Mucosa of gallbladder (tissue), 1 donor: Measurements from ENCODE around the gene ZNF140. TPM values are rescaled to one million over a fixed set of nuclear protein-coding genes. Genes with fewer than 3 reads are reported as not detected.

Experiments
- DNase-seq: peaks from one replicate; pipeline ENCODE4 v3.0.0-alpha.2; 2020; ENCODE audit warnings: low spot score
- total RNA-seq: library from RNA; stranded (reverse); gene quantifications from one replicate; pipeline ENCODE4 v1.2.1, GENCODE V29; 2021
- donor health status: DM: no; HTN: no; CAD: no.

ZNF140 gene
- total RNA-seq, 1 donor from 2014 or later: 17.5 TPM

DNA sequence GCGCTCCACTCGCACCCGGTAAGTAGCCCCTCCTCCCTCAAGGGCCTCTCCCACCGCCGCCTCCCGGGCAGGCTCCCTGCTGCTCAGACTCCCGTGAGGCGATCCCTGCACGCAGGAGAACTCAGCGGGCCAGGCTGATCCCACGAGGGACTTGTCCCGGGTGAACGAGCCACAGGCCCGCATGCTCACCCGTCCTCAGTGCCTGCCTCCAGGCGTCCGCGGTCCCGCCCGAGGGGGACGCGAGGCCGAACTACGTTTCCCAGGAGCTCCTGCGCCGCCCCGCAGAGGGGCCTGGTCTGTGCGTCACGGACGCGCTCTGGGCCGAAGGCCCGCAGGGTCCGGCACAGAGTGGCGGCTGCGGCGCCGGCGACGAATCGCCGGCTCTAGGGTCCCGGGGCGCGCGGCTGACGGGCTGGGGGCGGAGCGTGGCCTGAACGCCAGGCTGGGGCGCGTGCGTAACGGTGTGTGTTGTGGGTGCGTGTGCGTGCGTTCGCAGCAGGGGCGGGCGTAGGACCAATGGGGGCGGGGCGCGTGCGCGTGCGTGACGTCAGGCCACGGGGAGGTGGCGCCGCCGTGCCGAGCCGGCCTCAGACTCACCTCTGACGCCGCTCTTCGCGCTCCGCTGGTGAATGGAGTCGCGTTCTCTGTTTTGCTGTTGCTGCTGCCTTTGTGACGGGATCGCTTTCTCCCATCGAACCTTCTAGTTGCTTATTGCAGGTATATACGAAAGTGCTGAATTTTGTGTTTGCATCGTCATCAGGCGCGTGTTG is 49.5 kb downstream of the ZNF140 start, which contains the start of the genes ZNF10 and ZNF891:
Gene ZNF10 (plus strand): TSS at position 590 of the 770 bp plus-strand sequence. CDS start 13,866 bp downstream, outside the sequence.
Gene ZNF891 (minus strand): TSS at position 237 of the 770 bp plus-strand sequence. CDS start 8,356 bp downstream, outside the sequence.
- DNase-seq: peak; percentile 98

DNA sequence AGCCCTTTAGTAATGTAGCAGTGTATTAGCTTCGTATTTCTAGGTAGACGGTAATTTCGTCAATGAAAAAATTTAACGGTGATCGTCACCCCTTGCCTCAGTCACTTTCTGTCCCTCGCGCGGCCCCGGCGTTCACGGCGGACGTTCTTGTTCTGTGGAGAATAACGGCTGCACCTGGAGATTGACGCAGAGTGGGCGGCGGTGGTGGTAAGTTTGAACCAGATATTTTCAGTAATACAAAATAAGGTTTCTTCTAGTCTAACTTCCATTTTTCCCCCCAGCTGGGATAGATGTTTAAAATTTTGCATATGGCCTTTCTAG is 50.0 kb downstream of the ZNF140 start:
- DNase-seq: peak; percentile 24

- no peak for DNase-seq
These were observed 55.0 kb downstream of the ZNF140 start for GRCh38 chr12:133135747-133136146.

- DNase-seq: no peak
These were observed 65.3 kb downstream of the ZNF140 start for GRCh38 chr12:133145981-133146380.

- no peak for DNase-seq
These were observed 75.5 kb downstream of the ZNF140 start for GRCh38 chr12:133156125-133156690.

Other genes starting within 250 kb of the ZNF140 start
- gene CHFR, start 193.3 kb upstream of the ZNF140 start, total RNA-seq: 35.2 TPM
- 17.7 TPM for gene ZNF605, start 124.6 kb upstream of the ZNF140 start, total RNA-seq
- gene ZNF26, start 94.6 kb upstream of the ZNF140 start, total RNA-seq: 14.3 TPM
- gene ZNF84, start 43.4 kb upstream of the ZNF140 start, total RNA-seq: 31.4 TPM
- 2.6 TPM for gene ZNF891, start 49.4 kb downstream of the ZNF140 start, total RNA-seq
- gene ZNF10, start 49.7 kb downstream of the ZNF140 start, total RNA-seq: 12.3 TPM
- 21.5 TPM for gene ZNF268, start 100.6 kb downstream of the ZNF140 start, total RNA-seq
- not detected for gene ANHX, start 155.0 kb downstream of the ZNF140 start, total RNA-seq